Muscle of leg (tissue), 16 donors: ENCODE measurements around the gene C11orf91. TPM values are rescaled to one million over a fixed set of nuclear protein-coding genes. Genes with fewer than 3 reads are reported as not detected.

Experiments
- DNase-seq: peaks from one replicate; pipeline ENCODE4 v3.0.0; 2013
- H3K27ac ChIP-seq: one replicate; pipeline ENCODE4 v1.5.1; 2013; ENCODE audit warnings: mild to moderate bottlenecking, low read length, control low read depth
- H3K27me3 ChIP-seq: one replicate; pipeline ENCODE4 v1.6.1; 2013; ENCODE audit warnings: low read length; ENCODE audit not compliant: control insufficient read depth, insufficient read depth
- H3K36me3 ChIP-seq: one replicate; pipeline ENCODE4 v1.6.1; 2013; ENCODE audit warnings: low read length; ENCODE audit not compliant: control insufficient read depth, insufficient read depth
- H3K4me1 ChIP-seq: one replicate; pipeline ENCODE4 v1.6.1; 2013; ENCODE audit warnings: low read length; ENCODE audit not compliant: control insufficient read depth, insufficient read depth
- H3K4me3 ChIP-seq: one replicate; pipeline ENCODE4 v1.5.1; 2013; ENCODE audit warnings: low read length, control low read depth
- H3K9me3 ChIP-seq: replicated peaks from 2 replicates; pipeline ENCODE4 v1.6.1; 2013; ENCODE audit warnings: low read depth, low read length; ENCODE audit not compliant: control insufficient read depth
- WGBS: methylation state at CpG from one replicate; pipeline ENCODE4 v1.1.5; 2013; ENCODE audit warnings: missing lambda C conversion rate; ENCODE audit not compliant: insufficient coverage; 5-methylcytosine and 5-hydroxymethylcytosine counted together
- long read RNA-seq, 11 donors: transcript quantifications; one replicate each; lab custom pipeline, GENCODE V29; 2026
- polyA plus RNA-seq, 8 donors: library from polyadenylated mRNA; unstranded; fragments of 120-200 nt; gene quantifications; one replicate each; pipeline versions ENCODE4 v1.2.1 to v1.2.3, GENCODE V29; 2013; ENCODE audit warnings: inconsistent platforms in 1 of 8, low replicate concordance in 1 of 8; ENCODE audit not compliant: insufficient read length in 8 of 8, insufficient read depth in 1 of 8
- total RNA-seq: library from RNA; stranded (reverse); fragments of 120-200 nt; gene quantifications from one replicate; pipeline ENCODE4 v1.2.4, GENCODE V29; 2013

C11orf91 gene, protein sequence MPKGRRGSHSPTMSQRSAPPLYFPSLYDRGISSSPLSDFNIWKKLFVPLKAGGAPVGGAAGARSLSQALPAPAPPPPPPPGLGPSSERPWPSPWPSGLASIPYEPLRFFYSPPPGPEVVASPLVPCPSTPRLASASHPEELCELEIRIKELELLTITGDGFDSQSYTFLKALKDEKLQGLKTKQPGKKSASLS
- not detected for total RNA-seq
- polyA plus RNA-seq, result not detected
- long read RNA-seq, donor 1, partial matches to known transcripts, result 0 of 1 reads
- long read RNA-seq, donor 1, other reads (novel, unspliced or antisense), result 0 of 1 reads
- long read RNA-seq, donor 2, result 0 reads
- long read RNA-seq, donor 3, result 0 reads
- long read RNA-seq, donor 4, result 0 reads
- long read RNA-seq, donor 5, result 0 reads
- long read RNA-seq, donor 6, result 0 reads
- long read RNA-seq, donor 7, result 0 reads
- long read RNA-seq, donor 8, result 0 reads
- long read RNA-seq, donor 9, result 0 reads
- long read RNA-seq, donor 10, partial matches to known transcripts, result 0 of 1 reads
- long read RNA-seq, donor 10, other reads (novel, unspliced or antisense), result 0 of 1 reads
- long read RNA-seq, donor 11, result 0 reads

DNA sequence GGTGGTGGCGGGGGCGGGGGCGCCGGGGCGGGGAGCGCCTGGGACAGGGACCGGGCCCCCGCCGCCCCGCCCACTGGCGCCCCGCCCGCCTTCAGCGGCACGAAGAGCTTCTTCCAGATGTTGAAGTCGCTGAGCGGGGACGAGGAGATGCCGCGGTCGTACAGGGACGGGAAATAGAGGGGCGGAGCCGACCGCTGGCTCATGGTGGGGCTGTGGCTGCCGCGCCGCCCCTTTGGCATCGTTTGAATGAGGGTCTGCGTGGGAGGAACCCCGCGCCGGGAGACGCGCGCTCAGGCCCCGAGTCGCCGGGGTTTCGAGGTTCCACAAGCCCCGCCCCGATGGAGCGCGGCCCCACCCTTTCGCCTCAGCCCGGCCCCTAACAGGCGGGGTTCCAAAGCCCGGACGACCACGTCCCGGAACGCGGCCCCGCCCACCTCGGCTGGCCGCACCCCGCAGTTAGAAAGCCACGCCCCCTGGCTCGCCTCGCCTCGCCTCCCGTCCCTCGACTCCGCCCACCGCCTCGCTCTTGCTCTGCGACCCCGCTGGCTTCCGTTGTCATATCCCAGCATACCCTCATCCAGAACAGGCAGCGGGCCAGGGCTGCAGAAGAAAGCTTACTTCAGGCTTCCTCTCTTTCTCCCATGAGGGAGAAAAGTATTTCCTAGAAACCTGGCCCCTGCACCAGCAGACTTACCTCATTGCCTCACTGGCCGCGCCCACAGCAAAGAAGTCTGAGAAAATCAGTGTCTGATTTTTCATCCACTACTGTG is at the start of gene C11orf91:
C11orf91 (minus strand) TSS at position 325 of the 770 bp plus-strand sequence; CDS start at position 239, 86 bp downstream.
- peak within 1 kb of the TSS; percentile 93 for H3K27ac ChIP-seq
- H3K4me3 ChIP-seq, result peak within 1 kb of the TSS; percentile 69
- peaks cover 34% of the 10 kb centered on the region for H3K4me1 ChIP-seq
- H3K27me3 ChIP-seq, result peaks cover 4% of the 10 kb centered on the region
- peak; percentile 99 for DNase-seq
- peaks cover 2% of the 10 kb centered on the region for H3K36me3 ChIP-seq
- no peaks in the 10 kb centered on the region for H3K9me3 ChIP-seq
- under 1% methylated on average over 68 of the region's 72 CpGs for whole genome bisulfite sequencing

DNA sequence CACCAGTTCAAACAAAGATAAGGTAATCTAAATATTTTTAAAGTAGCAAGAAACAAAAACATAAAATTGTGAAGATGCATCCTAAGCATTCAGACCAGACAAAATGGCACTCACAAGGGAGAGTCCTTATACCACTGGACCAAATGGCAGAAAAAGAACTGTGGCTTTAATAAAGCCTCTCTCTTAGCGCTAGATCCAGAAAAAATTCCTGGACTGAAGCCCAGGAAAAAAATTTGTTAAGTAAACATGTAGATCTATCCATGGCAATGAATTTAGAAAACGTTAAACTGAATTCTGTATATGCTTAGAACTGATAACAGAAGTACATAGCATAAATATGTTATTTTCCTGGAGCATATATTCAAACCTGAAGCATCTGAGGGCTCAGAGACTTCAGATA is 47.4 kb upstream of the C11orf91 start:
- no CpG with 5 or more reads among the region's 2 CpGs for WGBS
- H3K4me3 ChIP-seq, result no peak overlapping the region
- H3K36me3 ChIP-seq, result peaks cover 17% of the 10 kb centered on the region
- H3K9me3 ChIP-seq, result no peaks in the 10 kb centered on the region
- peak; percentile 87 for DNase-seq
- H3K27me3 ChIP-seq, result no peaks in the 10 kb centered on the region
- H3K4me1 ChIP-seq, result no peaks in the 10 kb centered on the region
- no peak overlapping the region for H3K27ac ChIP-seq

DNA sequence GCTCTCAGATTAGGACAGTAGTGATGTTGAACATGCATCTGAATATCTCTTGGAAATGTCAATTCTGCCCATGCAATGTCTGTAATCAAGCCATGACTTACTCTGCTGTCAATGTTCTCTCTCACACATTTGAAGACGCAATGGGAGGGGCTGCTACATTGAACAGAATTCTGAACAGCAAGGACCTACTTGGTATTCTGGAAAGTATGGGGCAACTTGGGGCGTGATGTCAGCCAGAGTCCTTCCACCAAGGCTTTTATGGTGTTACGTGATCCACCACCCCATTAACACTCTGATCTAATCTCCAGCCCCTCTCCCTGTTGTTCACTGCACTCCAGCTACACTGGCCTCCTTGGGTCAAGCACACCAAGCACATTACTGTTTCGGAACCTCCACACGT is 42.7 kb upstream of the C11orf91 start:
- no peaks in the 10 kb centered on the region for H3K4me1 ChIP-seq
- H3K27ac ChIP-seq, result no peak overlapping the region
- 75% methylated on average over 4 of the region's 5 CpGs for WGBS
- H3K9me3 ChIP-seq, result no peaks in the 10 kb centered on the region
- no peaks in the 10 kb centered on the region for H3K27me3 ChIP-seq
- no peak for DNase-seq
- peaks cover 12% of the 10 kb centered on the region for H3K36me3 ChIP-seq
- H3K4me3 ChIP-seq, result no peak overlapping the region

DNA sequence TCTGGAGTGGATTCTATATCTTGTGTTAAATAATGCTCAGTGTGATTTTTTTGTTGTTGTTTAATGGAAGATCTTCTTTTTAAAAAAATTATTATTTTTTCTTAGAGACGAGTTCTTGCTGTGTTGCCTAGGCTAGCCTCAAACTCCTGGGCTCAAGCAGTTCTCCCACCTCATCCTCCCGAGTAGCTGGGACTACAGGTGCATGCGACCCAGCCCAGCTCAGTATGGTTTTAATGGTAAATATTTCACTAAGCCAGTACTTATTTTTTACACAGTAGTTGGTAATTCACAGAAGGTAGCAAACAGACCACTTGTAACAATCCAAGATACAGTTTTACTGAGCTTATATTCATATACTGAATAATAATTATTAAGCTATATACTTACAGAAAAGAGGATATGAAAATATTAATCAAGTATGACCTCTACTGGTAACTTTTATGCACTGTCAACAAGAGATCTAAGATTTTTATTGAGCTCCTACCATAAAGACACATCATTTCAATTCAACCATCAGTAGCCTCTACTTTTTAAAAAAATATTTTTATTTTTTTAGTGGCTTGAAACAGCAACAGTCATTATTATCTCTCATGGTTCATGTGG is 41.7 kb upstream of the C11orf91 start:
- Histone ChIP-seq H3K27ac (no peak overlapping the region), H3K36me3 (peaks cover 12% of the 10 kb centered on the region), H3K9me3 (no peaks in the 10 kb centered on the region), H3K4me3 (no peak overlapping the region), H3K4me1 (no peaks in the 10 kb centered on the region), H3K27me3 (no peaks in the 10 kb centered on the region)
- WGBS, result no CpG with 5 or more reads among the region's 3 CpGs
- DNase-seq, result peak; percentile 50

DNA sequence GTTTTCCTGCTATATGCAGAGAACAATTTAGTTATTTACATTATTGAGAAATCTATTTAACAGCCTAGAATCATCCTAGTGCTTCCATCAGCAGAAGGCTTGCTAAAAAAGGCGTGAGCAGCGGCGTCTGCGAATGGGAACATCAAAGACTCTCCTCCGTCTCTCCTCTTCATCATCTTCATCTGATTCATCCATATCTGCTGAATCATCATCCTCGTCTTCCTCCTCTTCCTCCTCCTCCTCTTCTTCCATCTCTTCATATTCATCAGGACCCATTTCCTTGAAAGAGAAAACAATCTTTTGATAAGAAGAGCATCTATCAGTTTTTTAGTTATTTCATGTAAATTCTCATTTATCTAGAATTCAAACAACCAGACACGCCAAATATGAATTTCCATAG is 41.2 kb upstream of the C11orf91 start:
- 98% methylated on average over 5 of the region's 7 CpGs for whole genome bisulfite sequencing
- Histone ChIP-seq H3K9me3 (no peaks in the 10 kb centered on the region), H3K4me3 (no peak overlapping the region), H3K27me3 (no peaks in the 10 kb centered on the region), H3K36me3 (peaks cover 9% of the 10 kb centered on the region), H3K4me1 (peaks cover 4% of the 10 kb centered on the region), H3K27ac (no peak overlapping the region)
- no peak for DNase-seq

DNA sequence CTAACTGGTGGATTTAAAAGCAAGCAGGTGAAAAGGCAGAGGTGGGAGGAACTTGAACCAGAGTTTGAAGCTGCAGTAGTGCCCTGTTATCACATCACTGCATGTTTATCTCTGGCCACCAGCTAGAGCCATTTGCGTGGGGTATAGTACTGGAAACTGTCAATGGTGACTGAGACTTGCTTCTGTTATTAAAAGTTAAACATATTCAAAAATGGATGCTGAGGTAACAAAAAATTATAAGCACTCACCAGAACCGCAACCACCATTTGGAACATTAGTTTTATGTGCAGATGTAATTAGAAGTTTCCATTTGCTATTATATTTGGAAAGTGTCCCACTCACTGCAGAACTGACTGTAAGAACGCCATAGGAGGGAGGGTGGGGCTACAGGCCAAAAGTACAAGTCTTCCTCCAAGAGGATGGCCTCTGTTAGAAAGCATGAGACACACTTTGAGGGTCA is 36.8 kb upstream of the C11orf91 start:
- no peaks in the 10 kb centered on the region for H3K9me3 ChIP-seq
- WGBS, result no CpG with 5 or more reads among the region's 3 CpGs
- peak overlapping the region; percentile 80 for H3K27ac ChIP-seq
- H3K4me3 ChIP-seq, result no peak overlapping the region
- H3K36me3 ChIP-seq, result peaks cover 5% of the 10 kb centered on the region
- DNase-seq, result peak; percentile 70
- no peaks in the 10 kb centered on the region for H3K27me3 ChIP-seq
- peaks cover 19% of the 10 kb centered on the region for H3K4me1 ChIP-seq

DNA sequence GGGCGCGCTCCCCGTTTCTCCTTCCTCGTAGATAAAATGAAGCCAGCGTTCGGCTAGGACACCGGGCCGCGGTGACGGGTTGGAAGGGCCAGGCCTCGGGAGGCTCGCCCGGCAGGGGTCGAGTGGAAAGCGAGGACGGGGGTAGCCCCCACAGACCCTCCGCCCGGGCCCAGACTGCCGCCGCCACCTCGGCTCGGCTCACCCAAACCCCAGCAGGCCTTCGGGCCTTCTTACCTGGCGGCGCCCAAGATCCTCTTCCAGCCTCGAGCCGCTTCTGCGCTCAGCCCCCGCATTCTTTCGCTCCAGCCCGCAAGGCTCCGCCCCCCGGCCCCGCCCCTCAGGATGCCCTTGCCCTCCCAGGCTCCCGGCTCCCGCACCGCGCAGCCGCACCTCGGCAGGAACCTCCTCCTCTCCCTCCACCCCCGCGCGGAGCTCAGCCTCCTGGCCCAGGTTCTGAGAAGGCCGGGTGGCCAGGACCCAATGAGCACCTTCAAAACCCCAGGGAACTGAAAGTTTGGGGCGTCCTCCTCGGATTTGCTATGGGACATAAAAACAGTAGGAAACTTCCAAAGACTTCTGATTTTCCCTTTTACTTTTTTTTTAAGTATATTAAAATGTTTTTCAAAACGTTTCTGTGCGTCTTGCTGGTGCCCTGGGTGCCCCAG is 35.7 kb upstream of the C11orf91 start, which contains the start of gene CD59:
CD59 (minus strand) TSS at position 276 of the 665 bp plus-strand sequence. CDS start 13,978 bp downstream, outside the sequence.
- peak within 1 kb of the TSS; percentile 95 for H3K4me3 ChIP-seq
- H3K9me3 ChIP-seq, result no peaks in the 10 kb centered on the region
- H3K27me3 ChIP-seq, result no peaks in the 10 kb centered on the region
- H3K27ac ChIP-seq, result peak within 1 kb of the TSS; percentile 83
- peak; percentile 94 for DNase-seq
- H3K4me1 ChIP-seq, result peaks cover 19% of the 10 kb centered on the region
- under 1% methylated on average over 39 of the region's 48 CpGs for WGBS
- H3K36me3 ChIP-seq, result peaks cover 5% of the 10 kb centered on the region

DNA sequence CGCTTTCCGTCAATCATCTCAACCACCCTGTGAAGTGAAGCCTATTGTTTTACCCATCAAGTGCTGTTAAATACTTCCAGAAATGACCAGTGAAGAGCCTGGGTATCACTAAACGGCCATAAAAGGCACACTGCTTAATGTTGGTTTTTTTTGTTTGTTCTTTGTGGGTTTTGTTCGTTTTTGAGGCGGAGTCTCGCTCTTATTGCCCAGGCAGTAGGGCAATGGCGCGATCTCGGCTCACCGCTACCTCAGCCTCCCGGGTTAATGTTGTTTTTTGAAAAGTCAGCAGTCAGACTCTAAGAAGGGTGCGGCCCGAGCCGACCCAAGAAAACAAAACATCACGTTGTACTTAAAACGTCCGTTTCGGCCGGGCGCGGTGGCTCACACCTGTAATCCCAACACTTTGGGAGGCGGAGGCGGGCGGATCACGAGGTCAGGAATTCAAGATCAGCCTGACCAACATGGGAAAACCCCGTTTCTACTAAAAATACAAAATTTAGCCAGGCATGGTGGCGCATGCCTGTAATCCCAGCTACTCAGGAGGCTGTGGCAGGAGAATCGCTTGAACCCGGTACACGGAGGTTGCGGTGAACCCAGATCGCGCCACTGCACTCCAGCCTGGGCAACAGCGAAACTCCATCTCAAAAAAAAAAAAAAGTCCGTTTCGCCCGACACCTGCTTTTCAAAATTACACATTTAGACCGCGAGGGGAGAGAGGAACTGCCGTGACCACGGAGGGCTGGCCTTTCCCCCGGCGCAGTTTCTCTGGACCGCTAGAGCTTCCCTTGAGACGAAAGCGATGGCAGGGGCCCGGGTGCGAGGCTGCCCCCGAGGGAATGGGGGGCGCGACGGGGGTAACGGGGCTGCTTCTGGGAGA is 34.9 kb upstream of the C11orf91 start:
- DNase-seq, result peak; percentile 50
- Histone ChIP-seq H3K9me3 (no peaks in the 10 kb centered on the region), H3K4me3 (peak overlapping the region; percentile 95), H3K27ac (peak overlapping the region; percentile 83), H3K4me1 (peaks cover 19% of the 10 kb centered on the region), H3K36me3 (peaks cover 5% of the 10 kb centered on the region), H3K27me3 (no peaks in the 10 kb centered on the region)
- under 1% methylated on average over 36 of the region's 53 CpGs for WGBS
